Peyer's patch (tissue), 4 donors: ENCODE data around the gene MPP4. TPM values are rescaled to one million over a fixed set of nuclear protein-coding genes. Genes with fewer than 3 reads are reported as not detected.

Source experiments
- DNase-seq, 3 donors: peaks; one replicate each; pipeline ENCODE4 v3.0.0-alpha.2; 2017 to 2019
- H3K27ac ChIP-seq, 4 donors: fragments of 200-600 bp; sonication (generic); one replicate each; pipeline ENCODE4 v1.5.1; 2016 to 2019
- H3K27me3 ChIP-seq, 2 donors: fragments of 200-600 bp; sonication (generic); one replicate each; pipeline ENCODE4 v1.5.1; 2019
- H3K36me3 ChIP-seq, 3 donors: fragments of 200-600 bp; sonication (generic); one replicate each; pipeline ENCODE4 v1.5.1; 2016 to 2019
- H3K4me1 ChIP-seq, 4 donors: fragments of 200-600 bp; sonication (generic); one replicate each; pipeline ENCODE4 v1.5.1; 2016 to 2019
- H3K4me3 ChIP-seq, 4 donors: fragments of 200-600 bp; sonication (generic); 1 replicate in 3 of 4; 2 replicates in 1 of 4; pipeline ENCODE4 v1.5.1; 2016 to 2019; ENCODE audit warnings: mild to moderate bottlenecking in 1 of 4
- H3K9me3 ChIP-seq, 4 donors: fragments of 200-600 bp; sonication (generic); one replicate each; pipeline ENCODE4 v1.5.1; 2016 to 2019; ENCODE audit warnings: mild to moderate bottlenecking in 1 of 4
- CTCF ChIP-seq, 6 experiments: fragments of 450-650 bp in 4 of 6; fragments of 200-600 bp in 2 of 6; sonication (generic) in 1 of 6; IDR thresholded peaks; one replicate each; pipeline ENCODE4 v1.5.1; 2017 to 2019; ENCODE audit warnings: antibody characterized with exemption in 6 of 6, mild to moderate bottlenecking in 3 of 6, moderate library complexity in 1 of 6
- POLR2A ChIP-seq, 2 donors: fragments of 450-650 bp; IDR thresholded peaks; one replicate each; pipeline ENCODE4 v1.5.1; 2017; ENCODE audit warnings: antibody characterized with exemption in 2 of 2, mild to moderate bottlenecking in 2 of 2, moderate library complexity in 2 of 2
- total RNA-seq, 4 donors: library from RNA; depleted of rRNA; stranded (reverse); fragments of >200 nt; gene quantifications; one replicate each; pipeline ENCODE4 v1.1.0, GENCODE V29; 2016

The MPP4 gene
- total RNA-seq, 4 donors from 2014 or later: not detected

GRCh38 chr2:201696151-201696659 lies 2.2 kb downstream of the MPP4 start:
- H3K4me1 ChIP-seq: peaks cover 0 to 6% (median 0%) of the 10 kb centered on the region in 4 donors
- H3K27me3 ChIP-seq: no peaks in the 10 kb centered on the region
- peaks cover 0 to 8% (median 0%) of the 10 kb centered on the region in 3 donors for H3K36me3 ChIP-seq
- no peak for DNase-seq
- no peak overlapping the region for H3K4me3 ChIP-seq
- TF ChIP-seq CTCF (IDR thresholded peaks at IDR 0.05) (no peak), POLR2A (IDR thresholded peaks at IDR 0.05) (no peak)
- H3K27ac ChIP-seq: no peak overlapping the region
- no peaks in the 10 kb centered on the region for H3K9me3 ChIP-seq

- Histone ChIP-seq H3K9me3 (no peaks in the 10 kb centered on the region), H3K27ac (no peak overlapping the region), H3K27me3 (no peaks in the 10 kb centered on the region), H3K4me3 (no peak overlapping the region), H3K36me3 (no peaks in the 10 kb centered on the region), H3K4me1 (no peaks in the 10 kb centered on the region)
- no peak for DNase-seq
- TF ChIP-seq CTCF (IDR thresholded peaks at IDR 0.05) (no peak), POLR2A (IDR thresholded peaks at IDR 0.05) (no peak)
Measured at GRCh38 chr2:201685156-201685555, 13.3 kb downstream of the MPP4 start.

GRCh38 chr2:201680743-201681142 lies 17.7 kb downstream of the MPP4 start:
- Histone ChIP-seq H3K4me3 (no peak overlapping the region), H3K9me3 (no peaks in the 10 kb centered on the region), H3K4me1 (no peaks in the 10 kb centered on the region), H3K27me3 (no peaks in the 10 kb centered on the region), H3K36me3 (no peaks in the 10 kb centered on the region), H3K27ac (no peak overlapping the region)
- no peak for TF ChIP-seq POLR2A (IDR thresholded peaks at IDR 0.05)
- no peak for TF ChIP-seq CTCF (IDR thresholded peaks at IDR 0.05)
- DNase-seq: no peak

GRCh38 chr2:201678401-201678800 lies 20.0 kb downstream of the MPP4 start:
- Histone ChIP-seq H3K27me3 (no peaks in the 10 kb centered on the region), H3K27ac (no peak overlapping the region), H3K4me3 (no peak overlapping the region), H3K4me1 (no peaks in the 10 kb centered on the region), H3K9me3 (no peaks in the 10 kb centered on the region), H3K36me3 (no peaks in the 10 kb centered on the region)
- TF ChIP-seq CTCF (IDR thresholded peaks at IDR 0.05): no peak
- DNase-seq: no peak

GRCh38 chr2:201675454-201675853 lies 23.0 kb downstream of the MPP4 start:
- Histone ChIP-seq H3K27ac (no peak overlapping the region), H3K4me3 (no peak overlapping the region), H3K27me3 (no peaks in the 10 kb centered on the region), H3K4me1 (no peaks in the 10 kb centered on the region), H3K9me3 (no peaks in the 10 kb centered on the region), H3K36me3 (no peaks in the 10 kb centered on the region)
- no peak for TF ChIP-seq CTCF (IDR thresholded peaks at IDR 0.05)
- no peak for TF ChIP-seq POLR2A (IDR thresholded peaks at IDR 0.05)
- no peak for DNase-seq

GRCh38 chr2:201674794-201675193 lies 23.6 kb downstream of the MPP4 start:
- no peak for DNase-seq
- no peak for TF ChIP-seq POLR2A (IDR thresholded peaks at IDR 0.05)
- H3K4me3 ChIP-seq: no peak overlapping the region
- H3K27ac ChIP-seq: no peak overlapping the region
- H3K27me3 ChIP-seq: no peaks in the 10 kb centered on the region
- no peaks in the 10 kb centered on the region for H3K36me3 ChIP-seq
- no peaks in the 10 kb centered on the region for H3K9me3 ChIP-seq
- no peaks in the 10 kb centered on the region for H3K4me1 ChIP-seq
